T-helper 1 cell treated with Interleukin-12 subunit alpha and Interleukin-12 subunit beta and Interleukin-4 antibody, amounts not matched to agents 30 μg/mL and 1 μg/mL, for 36 hours (primary cell): Measurements from ENCODE around the gene GRAPL.
"Not testable (repeated sequence)": the region's sequence is repeated elsewhere in the genome, so short reads cannot be mapped to it uniquely, and the experiment has no call there.

Source experiments
- H3K27ac Mint-ChIP-seq: one replicate; pipeline ENCODE4 v1.8.0; 2021; ENCODE audit warnings: mild to moderate bottlenecking, mixed read lengths
- H3K27me3 Mint-ChIP-seq: one replicate; pipeline ENCODE4 v1.8.0; 2021; ENCODE audit warnings: low read depth, mixed read lengths
- H3K36me3 Mint-ChIP-seq: one replicate; pipeline ENCODE4 v1.8.0; 2021; ENCODE audit warnings: low read depth, mixed read lengths
- H3K4me1 Mint-ChIP-seq: one replicate; pipeline ENCODE4 v1.8.0; 2021; ENCODE audit warnings: low read depth, mixed read lengths
- H3K4me3 Mint-ChIP-seq: one replicate; pipeline ENCODE4 v1.8.0; 2021; ENCODE audit warnings: mild to moderate bottlenecking, moderate library complexity, mixed read lengths
- H3K9me3 Mint-ChIP-seq: one replicate; pipeline ENCODE4 v1.8.0; 2021; ENCODE audit warnings: mixed read lengths

Gene GRAPL

DNA sequence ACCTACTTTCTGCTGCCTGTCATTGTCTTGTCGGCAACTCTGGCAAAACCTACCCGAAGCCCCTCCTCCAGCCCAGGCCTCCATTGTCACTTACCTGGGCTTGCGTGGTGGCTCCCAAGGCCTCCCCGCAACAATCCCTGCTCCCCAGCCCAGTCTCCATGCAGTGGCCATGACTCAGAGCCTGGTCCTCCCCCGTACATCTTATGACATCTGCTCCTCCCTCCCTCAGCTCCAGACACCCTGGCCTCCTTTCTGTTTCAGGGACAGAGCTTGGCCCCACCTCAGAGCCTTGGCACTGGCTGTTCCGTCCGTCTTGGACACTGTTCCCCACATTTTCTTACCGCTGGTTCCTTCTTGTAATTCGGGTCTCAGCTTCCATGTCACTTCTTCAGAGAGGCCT, 2.1 kb downstream of the GRAPL start:
- H3K9me3 Mint-ChIP-seq, H3K36me3 Mint-ChIP-seq, H3K27ac Mint-ChIP-seq, H3K4me3 Mint-ChIP-seq, H3K27me3 Mint-ChIP-seq, H3K4me1 Mint-ChIP-seq: not testable (repeated sequence)

- H3K4me3 Mint-ChIP-seq, H3K36me3 Mint-ChIP-seq, H3K27ac Mint-ChIP-seq, H3K27me3 Mint-ChIP-seq, H3K9me3 Mint-ChIP-seq, H3K4me1 Mint-ChIP-seq: not testable (repeated sequence)
Measured at GRCh38 chr17:19131108-19131507, 3.7 kb downstream of the GRAPL start.

DNA sequence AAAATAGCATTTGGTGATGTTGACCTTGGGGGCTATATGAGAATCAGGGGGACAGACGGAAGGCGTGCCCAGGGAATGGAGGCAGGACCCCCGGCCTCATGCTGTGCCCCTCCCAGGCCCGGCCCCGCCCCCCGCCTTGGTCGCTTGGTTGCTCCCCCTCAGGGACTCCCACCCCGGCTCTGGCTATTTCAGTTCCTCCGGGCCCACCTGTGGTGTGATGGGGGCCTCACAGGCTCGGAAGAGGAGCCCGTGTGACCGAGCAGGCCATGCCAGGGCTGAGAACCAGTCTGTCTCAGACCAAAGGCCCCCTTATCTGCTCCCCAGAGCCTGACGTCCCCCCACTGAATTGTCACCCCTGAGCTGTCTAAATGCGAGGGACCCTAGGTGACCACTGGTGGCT, 4.4 kb downstream of the GRAPL start:
- H3K27me3 Mint-ChIP-seq, H3K9me3 Mint-ChIP-seq, H3K27ac Mint-ChIP-seq: not testable (repeated sequence)

GRCh38 chr17:19133793-19134192, 6.4 kb downstream of the GRAPL start:
- H3K4me1 Mint-ChIP-seq = not testable (repeated sequence)

More for the DNA sequence above, 4.4 kb downstream of the GRAPL start:
- H3K4me1 Mint-ChIP-seq, H3K36me3 Mint-ChIP-seq, H3K4me3 Mint-ChIP-seq: not testable (repeated sequence)

GRCh38 chr17:19135391-19135790, 8.0 kb downstream of the GRAPL start:
- H3K27ac Mint-ChIP-seq, H3K36me3 Mint-ChIP-seq, H3K27me3 Mint-ChIP-seq, H3K4me1 Mint-ChIP-seq, H3K4me3 Mint-ChIP-seq, H3K9me3 Mint-ChIP-seq: not testable (repeated sequence)

More at GRCh38 chr17:19133793-19134192, 6.4 kb downstream of the GRAPL start:
- H3K27ac Mint-ChIP-seq, H3K4me3 Mint-ChIP-seq, H3K27me3 Mint-ChIP-seq, H3K36me3 Mint-ChIP-seq, H3K9me3 Mint-ChIP-seq: not testable (repeated sequence)

DNA sequence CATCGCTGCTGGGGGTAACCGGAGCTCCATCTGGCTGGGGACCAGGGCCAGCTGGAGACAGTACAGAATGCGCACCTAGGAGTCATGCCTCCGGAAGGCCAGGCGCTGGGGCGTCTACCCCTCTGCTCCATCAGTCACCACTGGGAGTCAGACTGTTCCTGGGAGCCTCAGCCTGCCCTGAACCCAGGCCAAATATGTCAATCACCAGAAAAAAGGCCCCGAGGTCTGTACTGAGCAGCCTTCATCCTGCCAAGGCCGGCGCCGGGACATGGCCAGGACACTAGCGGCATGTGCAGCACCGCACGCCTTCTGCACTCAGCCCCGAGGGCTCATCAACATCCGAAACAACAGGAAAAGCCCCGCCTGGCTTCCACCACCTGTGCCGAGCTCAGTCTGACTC, 8.7 kb downstream of the GRAPL start:
- H3K27ac Mint-ChIP-seq, H3K4me1 Mint-ChIP-seq, H3K4me3 Mint-ChIP-seq, H3K36me3 Mint-ChIP-seq, H3K9me3 Mint-ChIP-seq, H3K27me3 Mint-ChIP-seq: not testable (repeated sequence)

- H3K4me1 Mint-ChIP-seq, H3K9me3 Mint-ChIP-seq, H3K27me3 Mint-ChIP-seq, H3K4me3 Mint-ChIP-seq, H3K27ac Mint-ChIP-seq, H3K36me3 Mint-ChIP-seq: not testable (repeated sequence)
Measured at GRCh38 chr17:19136605-19137004, 9.2 kb downstream of the GRAPL start.

- H3K4me3 Mint-ChIP-seq, H3K36me3 Mint-ChIP-seq, H3K9me3 Mint-ChIP-seq, H3K27me3 Mint-ChIP-seq, H3K4me1 Mint-ChIP-seq, H3K27ac Mint-ChIP-seq: not testable (repeated sequence)
Measured at GRCh38 chr17:19137959-19138358, 10.6 kb downstream of the GRAPL start.

DNA sequence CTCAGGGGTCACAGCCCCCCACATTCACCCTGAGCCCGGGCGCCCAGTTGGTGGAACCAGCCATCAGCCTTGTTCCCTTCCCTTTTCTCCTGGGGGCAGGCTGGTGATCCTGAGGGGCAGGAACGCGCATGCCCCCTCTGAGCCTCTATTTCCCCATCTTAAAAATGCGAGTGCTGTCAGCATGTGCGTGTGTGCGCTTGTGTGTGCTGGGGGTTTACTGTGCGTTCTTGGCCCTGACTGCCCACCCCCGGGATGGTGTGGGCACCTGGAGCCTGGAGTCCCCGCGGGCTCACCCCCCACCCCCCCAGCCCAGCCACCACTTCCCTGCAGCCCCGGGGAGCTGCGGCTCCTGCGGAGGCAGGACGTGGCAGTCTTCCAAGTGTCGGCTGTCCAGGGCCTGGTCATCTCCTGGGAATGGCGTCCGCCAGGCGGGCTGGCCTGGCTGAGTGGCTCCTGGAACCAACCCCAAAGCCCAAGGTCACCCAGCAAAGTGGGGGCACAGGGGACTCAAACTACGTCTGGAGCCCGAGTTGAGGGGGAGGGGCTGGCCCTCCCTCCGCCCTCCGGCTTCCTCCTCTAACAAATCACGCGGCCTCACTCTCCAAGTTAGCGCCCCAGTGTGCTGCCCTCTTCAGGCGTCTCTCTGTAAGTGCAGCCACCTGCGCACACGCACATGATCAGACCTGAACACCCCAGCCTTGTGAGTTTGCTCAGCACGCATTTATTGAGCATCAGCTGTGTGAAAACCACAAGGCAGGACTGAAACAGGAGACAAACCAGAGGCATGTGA, 14.2 kb downstream of the GRAPL start:
- not testable (repeated sequence) for H3K4me3 Mint-ChIP-seq, H3K27ac Mint-ChIP-seq, H3K36me3 Mint-ChIP-seq, H3K4me1 Mint-ChIP-seq, H3K9me3 Mint-ChIP-seq, H3K27me3 Mint-ChIP-seq

- H3K9me3 Mint-ChIP-seq, H3K4me1 Mint-ChIP-seq, H3K27ac Mint-ChIP-seq, H3K4me3 Mint-ChIP-seq, H3K27me3 Mint-ChIP-seq, H3K36me3 Mint-ChIP-seq: not testable (repeated sequence)
Measured at GRCh38 chr17:19142419-19142818, 15.0 kb downstream of the GRAPL start.

GRCh38 chr17:19143097-19143777, 15.8 kb downstream of the GRAPL start:
- not testable (repeated sequence) for H3K36me3 Mint-ChIP-seq, H3K27me3 Mint-ChIP-seq, H3K4me1 Mint-ChIP-seq, H3K27ac Mint-ChIP-seq, H3K9me3 Mint-ChIP-seq, H3K4me3 Mint-ChIP-seq

- not testable (repeated sequence) for H3K27me3 Mint-ChIP-seq, H3K36me3 Mint-ChIP-seq, H3K4me1 Mint-ChIP-seq, H3K4me3 Mint-ChIP-seq, H3K27ac Mint-ChIP-seq, H3K9me3 Mint-ChIP-seq
Measured at GRCh38 chr17:19144373-19144772, 17.0 kb downstream of the GRAPL start.

GRCh38 chr17:19145471-19145870, 18.1 kb downstream of the GRAPL start:
- H3K27me3 Mint-ChIP-seq, H3K9me3 Mint-ChIP-seq, H3K4me1 Mint-ChIP-seq, H3K4me3 Mint-ChIP-seq, H3K36me3 Mint-ChIP-seq, H3K27ac Mint-ChIP-seq: not testable (repeated sequence)

DNA sequence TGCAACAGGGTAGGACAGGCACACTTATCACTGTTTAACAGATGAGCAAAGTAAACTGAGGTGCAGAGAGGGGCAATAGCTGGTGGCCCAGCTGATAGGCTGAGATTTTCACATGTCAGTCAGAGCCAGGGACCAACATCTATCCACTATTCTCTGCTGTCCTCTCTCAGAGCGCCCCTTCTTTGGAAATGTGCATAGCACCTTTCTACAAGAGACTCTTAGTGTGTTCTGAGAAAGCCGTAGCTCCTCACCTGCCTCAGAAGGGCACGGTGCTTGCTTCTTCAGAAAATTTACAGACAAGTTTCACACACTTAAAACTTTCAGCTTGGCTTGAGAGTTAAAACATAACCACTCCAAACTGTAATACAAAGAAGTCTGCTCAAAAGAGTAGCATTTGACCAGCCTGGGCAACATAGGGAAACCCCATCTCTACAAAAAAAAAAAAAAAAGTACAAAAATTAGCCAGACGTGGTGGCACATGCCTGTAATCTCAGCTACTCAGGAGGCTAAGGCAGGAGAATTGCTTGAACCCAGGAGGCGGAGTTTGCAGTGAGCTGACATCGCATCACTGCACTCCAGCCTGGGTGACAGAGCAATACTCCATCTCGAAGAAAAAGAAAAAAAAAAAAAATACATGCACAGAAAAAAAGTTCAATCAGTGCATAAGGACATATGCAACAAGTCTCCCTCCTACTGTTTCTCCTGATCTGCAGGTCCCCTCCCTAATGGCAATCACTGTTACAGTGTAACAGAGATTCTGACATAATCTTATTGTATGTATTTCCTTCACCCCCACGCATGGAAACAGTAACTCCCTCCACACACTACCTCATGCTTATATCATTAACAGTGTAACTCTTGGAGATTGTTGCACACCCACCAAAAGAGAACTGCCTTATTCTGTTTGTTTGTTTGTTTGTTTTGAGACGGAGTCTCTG, 23.6 kb downstream of the GRAPL start:
- not testable (repeated sequence) for H3K36me3 Mint-ChIP-seq, H3K9me3 Mint-ChIP-seq, H3K4me3 Mint-ChIP-seq, H3K27me3 Mint-ChIP-seq, H3K4me1 Mint-ChIP-seq, H3K27ac Mint-ChIP-seq

GRCh38 chr17:19157628-19158027, 30.2 kb downstream of the GRAPL start:
- H3K27me3 Mint-ChIP-seq, H3K9me3 Mint-ChIP-seq, H3K4me1 Mint-ChIP-seq, H3K27ac Mint-ChIP-seq, H3K4me3 Mint-ChIP-seq, H3K36me3 Mint-ChIP-seq: not testable (repeated sequence)
